HEK293 (cell line): ENCODE results near the gene BHLHE23.

Source experiments
- ZFP3 ChIP-seq: fragments of 450-650 bp; formaldehyde crosslinking; IDR thresholded peaks from 2 replicates; pipeline ENCODE4 v1.5.1; 2016; ENCODE audit warnings: low read depth, missing biosample characterization, missing genetic modification characterization
- ZNF157 ChIP-seq: fragments of 450-650 bp; formaldehyde crosslinking; IDR thresholded peaks from 2 replicates; pipeline ENCODE4 v1.5.1; 2016; ENCODE audit warnings: missing biosample characterization, missing genetic modification characterization
- ZNF221 ChIP-seq: fragments of 450-650 bp; formaldehyde crosslinking; IDR thresholded peaks from 2 replicates; pipeline ENCODE4 v1.5.1; 2017; ENCODE audit warnings: missing biosample characterization, missing genetic modification characterization, borderline replicate concordance
- ZNF596 ChIP-seq: fragments of 450-650 bp; IDR thresholded peaks from 2 replicates; pipeline ENCODE4 v1.5.0; 2018; ENCODE audit warnings: missing biosample characterization, mild to moderate bottlenecking, missing genetic modification characterization, moderate library complexity
- ZNF791 ChIP-seq: fragments of 450-650 bp; formaldehyde crosslinking; IDR thresholded peaks from 2 replicates; pipeline ENCODE4 v1.5.1; 2016; ENCODE audit warnings: missing biosample characterization, missing genetic modification characterization
- ZSCAN30 ChIP-seq: fragments of 450-650 bp; IDR thresholded peaks from 2 replicates; pipeline ENCODE4 v1.5.1; 2018; ENCODE audit warnings: missing biosample characterization, mild to moderate bottlenecking, missing genetic modification characterization, moderate library complexity
- TF ChIP-seq, protein P1 (sequence below): fragments of 450-650 bp; formaldehyde crosslinking; IDR thresholded peaks from 2 replicates; pipeline ENCODE4 v1.5.1; 2016; ENCODE audit warnings: missing biosample characterization, missing genetic modification characterization
- TF ChIP-seq, protein P2 (sequence below): fragments of 450-650 bp; formaldehyde crosslinking; IDR thresholded peaks from 2 replicates; pipeline ENCODE4 v1.5.1; 2016; ENCODE audit warnings: missing biosample characterization, missing genetic modification characterization, borderline replicate concordance

DNA sequence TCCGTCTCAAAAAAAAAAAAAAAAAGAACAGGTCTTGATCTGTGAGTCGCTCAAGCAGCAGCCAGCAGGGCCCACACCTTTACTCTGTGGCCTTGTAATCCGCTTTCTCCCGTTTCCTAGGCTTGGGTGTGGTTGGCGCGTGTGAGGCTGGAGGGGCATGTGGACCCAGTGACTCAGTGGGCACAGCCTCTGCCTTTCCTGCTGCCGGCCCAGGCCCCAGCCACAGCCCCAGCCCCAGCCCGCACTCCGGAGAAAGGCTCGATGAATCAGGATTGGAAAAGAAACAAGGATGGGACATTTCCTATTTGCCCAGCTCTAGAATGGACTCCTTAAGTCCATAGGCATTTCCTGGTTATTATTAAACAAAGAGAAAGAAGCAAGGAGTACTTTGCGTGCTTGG, 4.3 kb downstream of the BHLHE23 start:
- TF ChIP-seq ZNF157 (no peak), ZNF791 (tag by site-specific recombination) (no peak), ZNF596 (tag by site-specific recombination) (no peak), ZFP3 (no peak), ZNF221 (tag by site-specific recombination) (no peak), ZSCAN30 (no peak)
- TF ChIP-seq, protein P1, sequence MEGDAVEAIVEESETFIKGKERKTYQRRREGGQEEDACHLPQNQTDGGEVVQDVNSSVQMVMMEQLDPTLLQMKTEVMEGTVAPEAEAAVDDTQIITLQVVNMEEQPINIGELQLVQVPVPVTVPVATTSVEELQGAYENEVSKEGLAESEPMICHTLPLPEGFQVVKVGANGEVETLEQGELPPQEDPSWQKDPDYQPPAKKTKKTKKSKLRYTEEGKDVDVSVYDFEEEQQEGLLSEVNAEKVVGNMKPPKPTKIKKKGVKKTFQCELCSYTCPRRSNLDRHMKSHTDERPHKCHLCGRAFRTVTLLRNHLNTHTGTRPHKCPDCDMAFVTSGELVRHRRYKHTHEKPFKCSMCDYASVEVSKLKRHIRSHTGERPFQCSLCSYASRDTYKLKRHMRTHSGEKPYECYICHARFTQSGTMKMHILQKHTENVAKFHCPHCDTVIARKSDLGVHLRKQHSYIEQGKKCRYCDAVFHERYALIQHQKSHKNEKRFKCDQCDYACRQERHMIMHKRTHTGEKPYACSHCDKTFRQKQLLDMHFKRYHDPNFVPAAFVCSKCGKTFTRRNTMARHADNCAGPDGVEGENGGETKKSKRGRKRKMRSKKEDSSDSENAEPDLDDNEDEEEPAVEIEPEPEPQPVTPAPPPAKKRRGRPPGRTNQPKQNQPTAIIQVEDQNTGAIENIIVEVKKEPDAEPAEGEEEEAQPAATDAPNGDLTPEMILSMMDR, result no peak
- TF ChIP-seq, protein P2, sequence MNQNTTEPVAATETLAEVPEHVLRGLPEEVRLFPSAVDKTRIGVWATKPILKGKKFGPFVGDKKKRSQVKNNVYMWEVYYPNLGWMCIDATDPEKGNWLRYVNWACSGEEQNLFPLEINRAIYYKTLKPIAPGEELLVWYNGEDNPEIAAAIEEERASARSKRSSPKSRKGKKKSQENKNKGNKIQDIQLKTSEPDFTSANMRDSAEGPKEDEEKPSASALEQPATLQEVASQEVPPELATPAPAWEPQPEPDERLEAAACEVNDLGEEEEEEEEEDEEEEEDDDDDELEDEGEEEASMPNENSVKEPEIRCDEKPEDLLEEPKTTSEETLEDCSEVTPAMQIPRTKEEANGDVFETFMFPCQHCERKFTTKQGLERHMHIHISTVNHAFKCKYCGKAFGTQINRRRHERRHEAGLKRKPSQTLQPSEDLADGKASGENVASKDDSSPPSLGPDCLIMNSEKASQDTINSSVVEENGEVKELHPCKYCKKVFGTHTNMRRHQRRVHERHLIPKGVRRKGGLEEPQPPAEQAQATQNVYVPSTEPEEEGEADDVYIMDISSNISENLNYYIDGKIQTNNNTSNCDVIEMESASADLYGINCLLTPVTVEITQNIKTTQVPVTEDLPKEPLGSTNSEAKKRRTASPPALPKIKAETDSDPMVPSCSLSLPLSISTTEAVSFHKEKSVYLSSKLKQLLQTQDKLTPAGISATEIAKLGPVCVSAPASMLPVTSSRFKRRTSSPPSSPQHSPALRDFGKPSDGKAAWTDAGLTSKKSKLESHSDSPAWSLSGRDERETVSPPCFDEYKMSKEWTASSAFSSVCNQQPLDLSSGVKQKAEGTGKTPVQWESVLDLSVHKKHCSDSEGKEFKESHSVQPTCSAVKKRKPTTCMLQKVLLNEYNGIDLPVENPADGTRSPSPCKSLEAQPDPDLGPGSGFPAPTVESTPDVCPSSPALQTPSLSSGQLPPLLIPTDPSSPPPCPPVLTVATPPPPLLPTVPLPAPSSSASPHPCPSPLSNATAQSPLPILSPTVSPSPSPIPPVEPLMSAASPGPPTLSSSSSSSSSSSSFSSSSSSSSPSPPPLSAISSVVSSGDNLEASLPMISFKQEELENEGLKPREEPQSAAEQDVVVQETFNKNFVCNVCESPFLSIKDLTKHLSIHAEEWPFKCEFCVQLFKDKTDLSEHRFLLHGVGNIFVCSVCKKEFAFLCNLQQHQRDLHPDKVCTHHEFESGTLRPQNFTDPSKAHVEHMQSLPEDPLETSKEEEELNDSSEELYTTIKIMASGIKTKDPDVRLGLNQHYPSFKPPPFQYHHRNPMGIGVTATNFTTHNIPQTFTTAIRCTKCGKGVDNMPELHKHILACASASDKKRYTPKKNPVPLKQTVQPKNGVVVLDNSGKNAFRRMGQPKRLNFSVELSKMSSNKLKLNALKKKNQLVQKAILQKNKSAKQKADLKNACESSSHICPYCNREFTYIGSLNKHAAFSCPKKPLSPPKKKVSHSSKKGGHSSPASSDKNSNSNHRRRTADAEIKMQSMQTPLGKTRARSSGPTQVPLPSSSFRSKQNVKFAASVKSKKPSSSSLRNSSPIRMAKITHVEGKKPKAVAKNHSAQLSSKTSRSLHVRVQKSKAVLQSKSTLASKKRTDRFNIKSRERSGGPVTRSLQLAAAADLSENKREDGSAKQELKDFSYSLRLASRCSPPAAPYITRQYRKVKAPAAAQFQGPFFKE (tag by site-specific recombination), result no peak
